Epithelial cell of umbilical artery (primary cell): ENCODE data around the gene MTX1. TPM values are rescaled to one million over a fixed set of nuclear protein-coding genes. Genes with fewer than 3 reads are reported as not detected.

Experiments
- total RNA-seq: library from RNA; depleted of rRNA; stranded (reverse); fragments of >200 nt; gene quantifications from 2 replicates; pipeline ENCODE4 v1.2.3, GENCODE V29; 2014

Gene MTX1, protein sequence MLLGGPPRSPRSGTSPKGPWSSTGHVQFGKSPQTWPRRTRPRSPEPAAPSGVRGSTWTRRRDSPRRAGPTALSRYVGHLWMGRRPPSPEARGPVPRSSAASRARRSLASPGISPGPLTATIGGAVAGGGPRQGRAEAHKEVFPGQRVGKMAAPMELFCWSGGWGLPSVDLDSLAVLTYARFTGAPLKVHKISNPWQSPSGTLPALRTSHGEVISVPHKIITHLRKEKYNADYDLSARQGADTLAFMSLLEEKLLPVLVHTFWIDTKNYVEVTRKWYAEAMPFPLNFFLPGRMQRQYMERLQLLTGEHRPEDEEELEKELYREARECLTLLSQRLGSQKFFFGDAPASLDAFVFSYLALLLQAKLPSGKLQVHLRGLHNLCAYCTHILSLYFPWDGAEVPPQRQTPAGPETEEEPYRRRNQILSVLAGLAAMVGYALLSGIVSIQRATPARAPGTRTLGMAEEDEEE
- 58.1 and 85.8 TPM in 2 replicates for total RNA-seq

DNA sequence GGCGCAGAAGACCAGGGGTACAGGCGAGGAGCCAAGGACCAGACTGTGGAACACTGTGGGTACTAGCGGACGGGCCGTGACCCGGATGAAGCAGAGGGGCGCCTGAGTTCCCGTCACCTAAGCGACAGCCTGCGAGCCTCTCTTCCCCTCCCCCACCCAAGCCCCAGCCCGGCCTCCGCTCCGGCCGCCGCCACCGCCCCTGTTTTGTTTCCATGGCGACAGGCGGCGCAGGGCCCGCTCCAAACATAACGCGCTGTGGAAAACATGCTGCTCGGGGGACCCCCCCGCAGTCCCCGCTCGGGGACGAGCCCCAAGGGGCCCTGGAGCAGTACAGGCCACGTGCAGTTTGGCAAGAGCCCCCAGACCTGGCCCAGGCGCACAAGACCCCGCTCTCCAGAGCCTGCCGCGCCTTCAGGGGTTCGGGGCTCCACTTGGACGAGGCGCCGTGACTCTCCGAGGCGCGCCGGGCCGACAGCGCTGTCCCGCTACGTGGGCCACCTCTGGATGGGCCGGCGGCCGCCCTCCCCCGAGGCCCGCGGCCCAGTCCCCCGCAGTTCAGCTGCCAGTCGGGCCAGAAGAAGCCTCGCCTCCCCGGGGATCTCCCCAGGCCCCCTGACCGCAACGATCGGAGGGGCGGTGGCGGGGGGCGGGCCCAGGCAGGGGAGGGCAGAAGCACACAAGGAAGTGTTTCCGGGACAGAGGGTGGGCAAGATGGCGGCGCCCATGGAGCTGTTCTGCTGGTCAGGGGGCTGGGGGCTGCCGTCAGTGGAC, at the start of gene MTX1:
Gene MTX1 (plus strand): TSS at position 155 of the 771 bp plus-strand sequence. CDS start 110 bp downstream, at position 265.

GRCh38 chr1:155172732-155173477, 35.6 kb upstream of the MTX1 start, which contains the start of gene KRTCAP2:
Gene KRTCAP2 (minus strand): TSS chr1:155173304. CDS start chr1:155173224, 80 bp downstream.

GRCh38 chr1:155173478-155174323, 34.8 kb upstream of the MTX1 start, which contains the start of gene TRIM46:
Gene TRIM46 (plus strand): TSS chr1:155173849. CDS start chr1:155173967, 118 bp downstream.

GRCh38 chr1:155207806-155208540, 522 bp upstream of the MTX1 start, which contains the start of gene THBS3:
Gene THBS3 (minus strand): TSS chr1:155207897. CDS start chr1:155207876, 21 bp downstream.

DNA sequence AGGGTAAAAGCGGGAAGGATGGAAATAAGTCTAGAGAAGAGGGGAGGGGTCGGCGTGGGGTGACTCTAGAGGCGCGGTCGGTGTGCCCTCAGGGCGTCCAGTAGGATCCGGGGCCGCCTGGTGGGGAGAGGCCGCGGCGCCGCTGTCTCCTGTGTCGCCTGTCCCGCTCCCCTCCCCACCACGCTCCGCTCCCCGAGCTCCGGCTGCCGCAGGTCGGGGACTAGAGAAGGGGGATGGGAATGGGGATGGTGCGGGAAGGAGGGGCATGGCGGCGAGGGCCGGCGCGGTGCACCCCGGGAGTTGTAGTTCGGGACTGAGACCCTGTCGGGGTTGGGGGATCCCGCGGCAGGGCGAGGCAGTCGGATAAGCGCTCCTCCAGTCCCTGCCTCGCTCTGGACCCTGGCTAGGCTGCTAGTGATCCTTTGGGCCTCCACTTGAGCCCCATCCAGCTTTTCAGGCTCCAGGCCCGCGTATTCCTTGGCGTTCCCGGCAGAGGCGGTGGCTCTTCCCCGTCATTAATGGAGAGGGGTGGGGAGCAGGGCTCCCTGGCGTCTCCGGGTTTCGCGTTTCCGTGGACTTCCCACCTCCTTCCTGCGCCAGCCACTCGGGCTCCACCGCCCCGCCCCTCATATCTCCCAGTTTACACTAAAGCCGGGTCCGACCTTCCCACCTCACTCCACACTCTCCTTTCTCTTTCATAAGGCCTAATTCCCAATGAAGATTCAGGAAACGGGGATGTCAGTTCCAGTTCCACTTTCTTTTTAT, 46.9 kb downstream of the MTX1 start, which contains the start of gene ENTREP3:
Gene ENTREP3 (minus strand): TSS at position 241 of the 765 bp plus-strand sequence. CDS start 606 bp downstream, outside the sequence.

GRCh38 chr1:155261852-155262673, 53.6 kb downstream of the MTX1 start, which contains the start of gene SCAMP3:
Gene SCAMP3 (minus strand): TSS chr1:155262360. CDS start chr1:155262151, 209 bp downstream.

Other genes with a start within 250 kb of the MTX1 start
- 5.2 and 5.9 TPM in 2 replicates for gene PYGO2, start 246.9 kb upstream of the MTX1 start, total RNA-seq
- 152 and 218 TPM in 2 replicates for gene SHC1, start 237.9 kb upstream of the MTX1 start, total RNA-seq
- gene CKS1B, start 234.0 kb upstream of the MTX1 start, total RNA-seq = 116 and 140 TPM in 2 replicates
- 26.6 and 33.9 TPM in 2 replicates for gene FLAD1, start 225.4 kb upstream of the MTX1 start, total RNA-seq
- gene LENEP, start 215.1 kb upstream of the MTX1 start, total RNA-seq = 0.76 TPM in 1 of 2 replicates, not detected in the other
- 7.5 and 9.7 TPM in 2 replicates for gene ZBTB7B, start 205.9 kb upstream of the MTX1 start, total RNA-seq
- not detected in 2 replicates for gene DCST2, start 174.9 kb upstream of the MTX1 start, total RNA-seq
- not detected in 2 replicates for gene DCST1, start 174.9 kb upstream of the MTX1 start, total RNA-seq
- gene ADAM15, start 157.4 kb upstream of the MTX1 start, total RNA-seq = 161 and 165 TPM in 2 replicates
- 8.8 and 9.7 TPM in 2 replicates for gene EFNA4, start 145.0 kb upstream of the MTX1 start, total RNA-seq
- gene EFNA3, start 129.9 kb upstream of the MTX1 start, total RNA-seq = 0.76 and 0.97 TPM in 2 replicates
- gene EFNA1, start 80.8 kb upstream of the MTX1 start, total RNA-seq = 57.0 and 96.1 TPM in 2 replicates
- 33.8 and 45.1 TPM in 2 replicates for gene SLC50A1, start 72.8 kb upstream of the MTX1 start, total RNA-seq
- gene DPM3, start 68.2 kb upstream of the MTX1 start, total RNA-seq = 24.2 and 50.0 TPM in 2 replicates
- 61.1 and 119 TPM in 2 replicates for gene KRTCAP2, start 35.4 kb upstream of the MTX1 start, total RNA-seq
- 3.5 and 3.9 TPM in 2 replicates for gene TRIM46, start 34.8 kb upstream of the MTX1 start, total RNA-seq
- 8.2 and 12.3 TPM in 2 replicates for gene THBS3, start 798 bp upstream of the MTX1 start, total RNA-seq
- gene ENTREP3, start 46.8 kb downstream of the MTX1 start, total RNA-seq = 4.5 and 5.2 TPM in 2 replicates
- gene SCAMP3, start 53.7 kb downstream of the MTX1 start, total RNA-seq = 22.3 and 29.2 TPM in 2 replicates
- gene CLK2, start 64.8 kb downstream of the MTX1 start, total RNA-seq = 14.3 and 21.7 TPM in 2 replicates
- 0.30 and 0.32 TPM in 2 replicates for gene HCN3, start 68.8 kb downstream of the MTX1 start, total RNA-seq
- gene PKLR, start 92.7 kb downstream of the MTX1 start, total RNA-seq = not detected in 2 replicates
- gene FDPS, start 100.2 kb downstream of the MTX1 start, total RNA-seq = 529 and 554 TPM in 2 replicates
- 8.8 and 14.9 TPM in 2 replicates for gene RUSC1, start 112.2 kb downstream of the MTX1 start, total RNA-seq